OCI-LY1 (cell line): ENCODE measurements around the gene USB1.
"Not testable (repeated sequence)": the region's sequence is repeated elsewhere in the genome, so short reads cannot be mapped to it uniquely, and the experiment has no call there.

Experiments
- H2AFZ ChIP-seq: fragments of 200-600 bp; sonication (generic), shearing (Covaris generic); 2 replicates; pipeline ENCODE4 v1.6.0; 2014; ENCODE audit warnings: antibody characterized with exemption, mild to moderate bottlenecking, low read length
- H3F3A ChIP-seq: fragments of 200-600 bp; sonication (generic), shearing (Covaris generic); 2 replicates; pipeline ENCODE4 v1.6.0; 2014; ENCODE audit warnings: mild to moderate bottlenecking, antibody characterized with exemption, low read length, moderate library complexity; ENCODE audit not compliant: insufficient read depth
- H3K27ac ChIP-seq: fragments of 200-600 bp; sonication (generic); 2 replicates; pipeline ENCODE4 v1.5.1; 2014; ENCODE audit warnings: low read length, mixed run types, mild to moderate bottlenecking, low read depth; ENCODE audit not compliant: poor library complexity, severe bottlenecking
- H3K27me3 ChIP-seq: fragments of 200-600 bp; sonication (generic); 2 replicates; pipeline ENCODE4 v1.6.0; 2014; ENCODE audit warnings: antibody characterized with exemption, mild to moderate bottlenecking, low read length, moderate library complexity; ENCODE audit not compliant: insufficient read depth
- H3K36me3 ChIP-seq: fragments of 200-600 bp; sonication (generic); 2 replicates; pipeline ENCODE4 v1.6.1; 2014; ENCODE audit warnings: mild to moderate bottlenecking, antibody characterized with exemption, low read length, moderate library complexity, mixed read lengths; ENCODE audit not compliant: insufficient read depth
- H3K4me1 ChIP-seq: fragments of 200-600 bp; sonication (generic); 2 replicates; pipeline ENCODE4 v1.5.1; 2014; ENCODE audit warnings: mild to moderate bottlenecking, low read length, moderate library complexity; ENCODE audit not compliant: insufficient read depth, severe bottlenecking
- H3K4me2 ChIP-seq: fragments of 200-600 bp; sonication (generic), shearing (Covaris generic); 2 replicates; pipeline ENCODE4 v1.6.1; 2014; ENCODE audit warnings: low read length
- H3K4me3 ChIP-seq: fragments of 200-600 bp; sonication (generic); 2 replicates; pipeline ENCODE4 v1.5.1; 2014; ENCODE audit warnings: low read length, low read depth, mild to moderate bottlenecking, mixed read lengths; ENCODE audit not compliant: poor library complexity, severe bottlenecking
- H3K79me2 ChIP-seq: fragments of 200-600 bp; shearing (Covaris generic); 2 replicates; pipeline ENCODE4 v1.6.1; 2016; ENCODE audit warnings: mixed run types, low read length, mixed read lengths; ENCODE audit not compliant: insufficient read depth
- H3K9ac ChIP-seq: fragments of 200-600 bp; sonication (generic), shearing (Covaris generic); 2 replicates; pipeline ENCODE4 v1.6.1; 2014; ENCODE audit warnings: mild to moderate bottlenecking, low read length, mixed read lengths
- H3K9me2 ChIP-seq: fragments of 200-600 bp; sonication (generic), shearing (Covaris generic); 2 replicates; pipeline ENCODE4 v1.6.1; 2014; ENCODE audit warnings: low read depth, mild to moderate bottlenecking, low read length, mixed read lengths
- H3K9me3 ChIP-seq: fragments of 200-600 bp; shearing (Covaris generic); 2 replicates; pipeline ENCODE4 v1.6.1; 2014; ENCODE audit warnings: low read length, mixed read lengths
- H4K20me1 ChIP-seq: fragments of 200-600 bp; sonication (generic), shearing (Covaris generic); 2 replicates; pipeline ENCODE4 v1.6.0; 2016; ENCODE audit warnings: mild to moderate bottlenecking, low read length; ENCODE audit not compliant: insufficient read depth
- CTCF ChIP-seq: fragments of 200-600 bp; sonication (generic), shearing (Covaris generic); IDR thresholded peaks from 2 replicates; pipeline ENCODE4 v1.5.1; 2017; ENCODE audit warnings: mild to moderate bottlenecking, antibody characterized with exemption, low read length, moderate library complexity, mixed read lengths
- EZH2 ChIP-seq: fragments of 200-600 bp; sonication (generic), shearing (Covaris generic); IDR thresholded peaks from 2 replicates; pipeline ENCODE4 v1.8.0; 2017; ENCODE audit warnings: borderline replicate concordance, mixed run types, mild to moderate bottlenecking, antibody characterized with exemption, low read length, moderate library complexity, mixed read lengths

The USB1 gene

GRCh38 chr16:57977418-57978069 is 23.7 kb upstream of the USB1 start:
- Histone ChIP-seq H3K36me3 (no peaks in the 10 kb centered on the region), H3K9me2 (no peaks in the 10 kb centered on the region), H3F3A (no peaks in the 10 kb centered on the region), H2AFZ (no peak overlapping the region), H3K27ac (no peak overlapping the region), H4K20me1 (no peaks in the 10 kb centered on the region), H3K4me2 (no peak overlapping the region), H3K9ac (no peak overlapping the region), H3K4me1 (no peaks in the 10 kb centered on the region), H3K27me3 (no peaks in the 10 kb centered on the region), H3K4me3 (no peak overlapping the region), H3K9me3 (no peaks in the 10 kb centered on the region), H3K79me2 (no peaks in the 10 kb centered on the region)
- TF ChIP-seq EZH2 (no peak), CTCF (no peak)

- H3K36me3 ChIP-seq, H3K4me3 ChIP-seq, H2AFZ ChIP-seq, H3K4me2 ChIP-seq, H4K20me1 ChIP-seq, H3F3A ChIP-seq, H3K9ac ChIP-seq, H3K4me1 ChIP-seq, H3K9me2 ChIP-seq, H3K79me2 ChIP-seq, H3K9me3 ChIP-seq, H3K27me3 ChIP-seq, H3K27ac ChIP-seq: not testable (repeated sequence)
These were observed 23.1 kb upstream of the USB1 start for GRCh38 chr16:57978070-57978465.

- Histone ChIP-seq H3K27me3 (no peaks in the 10 kb centered on the region), H3K4me2 (no peak overlapping the region), H3K79me2 (no peaks in the 10 kb centered on the region), H3K4me3 (no peak overlapping the region), H3F3A (no peaks in the 10 kb centered on the region), H2AFZ (no peak overlapping the region), H3K4me1 (no peaks in the 10 kb centered on the region), H4K20me1 (no peaks in the 10 kb centered on the region), H3K9ac (no peak overlapping the region), H3K36me3 (no peaks in the 10 kb centered on the region), H3K9me2 (no peaks in the 10 kb centered on the region), H3K27ac (no peak overlapping the region), H3K9me3 (no peaks in the 10 kb centered on the region)
- no peak for TF ChIP-seq EZH2
- TF ChIP-seq CTCF: no peak
These were observed 22.1 kb upstream of the USB1 start for GRCh38 chr16:57979006-57979585.

GRCh38 chr16:57981636-57982035 is 19.6 kb upstream of the USB1 start:
- TF ChIP-seq CTCF (no peak), EZH2 (no peak)
- H3F3A ChIP-seq: no peaks in the 10 kb centered on the region
- no peaks in the 10 kb centered on the region for H3K4me1 ChIP-seq
- H3K36me3 ChIP-seq: no peaks in the 10 kb centered on the region
- no peaks in the 10 kb centered on the region for H3K9me3 ChIP-seq
- no peaks in the 10 kb centered on the region for H4K20me1 ChIP-seq
- no peak overlapping the region for H3K27ac ChIP-seq
- no peak overlapping the region for H3K4me3 ChIP-seq
- H3K9me2 ChIP-seq: no peaks in the 10 kb centered on the region
- H3K4me2 ChIP-seq: no peak overlapping the region
- no peak overlapping the region for H3K9ac ChIP-seq
- H2AFZ ChIP-seq: no peak overlapping the region
- no peaks in the 10 kb centered on the region for H3K79me2 ChIP-seq
- H3K27me3 ChIP-seq: no peaks in the 10 kb centered on the region
